Activated CD8-positive, alpha-beta memory T cell treated with anti-CD3 and anti-CD28 coated beads, Interleukin-2, amount 50 U/mL, for 4 hours (primary cell): ENCODE data around the gene CLEC17A.
"Not testable (repeated sequence)": the region's sequence is repeated elsewhere in the genome, so short reads cannot be mapped to it uniquely, and the experiment has no call there.

Source experiments
- DNase-seq: peaks from one replicate; pipeline ENCODE4 v3.0.0-alpha.2; 2020

Gene CLEC17A

DNA sequence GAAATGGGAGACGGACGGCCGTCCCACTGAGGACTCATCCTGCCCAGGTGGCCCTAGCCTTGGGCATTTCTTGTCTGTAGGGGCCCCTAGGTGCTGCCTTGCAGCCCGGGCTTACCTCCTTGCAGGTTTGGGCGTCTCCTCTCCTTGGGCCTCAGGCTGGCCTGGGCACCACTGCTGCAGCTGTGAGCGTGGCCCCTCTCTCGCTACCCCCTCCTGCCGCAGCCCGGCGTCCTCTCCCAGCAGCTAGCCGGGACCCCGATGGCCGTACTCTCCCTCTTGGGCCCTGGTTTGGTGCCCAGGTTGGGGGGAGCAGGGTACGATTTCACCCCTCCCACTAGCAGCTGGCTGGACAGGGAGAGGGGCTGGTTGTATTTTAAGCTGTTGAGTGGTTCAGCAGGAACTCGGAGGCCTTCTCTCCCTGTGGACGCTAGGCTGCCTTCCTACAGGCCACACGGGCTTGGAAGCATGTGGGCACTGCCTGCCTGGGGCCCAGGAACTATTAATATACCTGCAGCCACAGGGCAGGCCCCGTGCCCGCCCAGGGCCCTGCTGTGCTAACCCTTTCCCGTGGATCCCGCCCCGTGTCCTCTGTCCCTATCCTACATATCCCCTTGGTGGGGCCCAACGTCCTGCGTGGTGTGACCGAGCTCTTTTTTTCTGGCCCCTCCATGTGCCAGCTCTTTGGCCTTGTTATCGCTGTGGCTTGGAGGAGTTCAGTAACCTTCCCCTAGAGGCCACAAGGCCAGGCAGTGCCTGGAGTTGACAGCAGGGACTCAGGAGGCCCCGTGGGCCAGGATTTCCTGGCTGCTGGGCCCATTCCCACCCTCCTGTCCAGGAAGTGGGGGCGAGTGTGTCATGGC is 22.7 kb upstream of the CLEC17A start:
- no peak for DNase-seq

DNA sequence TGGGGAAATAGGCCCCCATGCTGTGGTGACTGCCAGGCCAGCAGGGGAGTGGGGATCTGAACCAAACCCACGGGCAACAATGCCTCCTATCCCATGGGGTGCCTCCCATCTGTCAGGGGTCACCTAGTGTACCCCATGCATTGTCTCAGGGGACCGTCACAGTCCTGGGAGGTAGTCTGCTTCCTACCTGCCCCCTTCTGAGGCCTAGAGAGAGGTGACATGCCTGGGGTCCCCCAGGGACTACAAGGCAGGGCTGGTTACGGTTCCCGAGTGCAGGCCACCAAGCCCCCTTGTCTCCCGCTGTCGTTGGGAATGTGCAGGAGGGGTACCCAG is 22.1 kb upstream of the CLEC17A start:
- no peak for DNase-seq

- no peak for DNase-seq
Observed at GRCh38 chr19:14561249-14561648, 21.6 kb upstream of the CLEC17A start.

- no peak for DNase-seq
Observed at GRCh38 chr19:14561847-14562351, 21.0 kb upstream of the CLEC17A start.

DNA sequence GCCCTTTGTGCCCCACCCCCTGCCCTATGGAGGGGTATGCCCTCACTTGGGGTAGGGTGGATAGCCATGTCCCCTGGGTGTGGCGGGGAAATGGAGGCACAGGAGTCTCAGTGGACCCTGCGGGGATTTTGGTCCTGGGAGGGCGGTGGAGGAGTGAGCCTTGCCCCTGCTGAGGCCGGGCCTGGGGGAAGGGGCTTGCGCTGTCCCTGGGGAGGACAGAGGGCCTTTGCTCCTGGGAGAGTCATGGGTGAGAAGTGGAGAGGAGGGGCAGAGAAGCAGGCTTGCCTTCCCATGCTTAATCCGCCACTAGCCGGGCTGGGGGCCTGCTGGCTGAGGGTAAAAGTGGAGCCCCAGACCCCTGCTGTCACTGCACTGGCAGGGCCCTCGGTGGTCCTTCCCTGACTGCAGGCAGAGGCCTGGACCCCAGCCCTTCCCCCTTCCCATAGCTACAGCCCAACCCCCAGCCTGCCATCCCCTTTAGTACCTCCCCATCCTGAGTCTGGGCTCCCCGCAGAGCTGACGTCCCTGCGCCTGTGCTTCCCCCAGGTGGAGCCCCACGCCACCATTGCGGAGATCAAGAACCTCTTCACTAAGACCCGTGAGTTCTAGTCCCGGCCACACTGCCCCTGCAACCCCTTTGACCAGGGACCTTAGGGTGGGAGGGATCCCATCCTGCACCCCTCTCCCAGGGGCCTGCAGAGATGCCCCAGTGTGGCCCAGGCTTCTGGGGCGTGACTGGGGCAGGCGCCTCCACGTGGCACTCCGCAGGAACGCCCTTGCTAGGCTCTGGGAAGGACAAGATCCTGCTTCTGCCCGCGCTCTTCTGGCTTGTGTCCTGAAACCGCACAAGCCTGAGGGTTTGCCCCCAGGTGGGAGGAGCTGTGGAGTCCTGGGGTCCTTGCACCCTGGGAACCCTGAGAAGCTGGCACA is 20.0 kb upstream of the CLEC17A start:
- no peak for DNase-seq

DNA sequence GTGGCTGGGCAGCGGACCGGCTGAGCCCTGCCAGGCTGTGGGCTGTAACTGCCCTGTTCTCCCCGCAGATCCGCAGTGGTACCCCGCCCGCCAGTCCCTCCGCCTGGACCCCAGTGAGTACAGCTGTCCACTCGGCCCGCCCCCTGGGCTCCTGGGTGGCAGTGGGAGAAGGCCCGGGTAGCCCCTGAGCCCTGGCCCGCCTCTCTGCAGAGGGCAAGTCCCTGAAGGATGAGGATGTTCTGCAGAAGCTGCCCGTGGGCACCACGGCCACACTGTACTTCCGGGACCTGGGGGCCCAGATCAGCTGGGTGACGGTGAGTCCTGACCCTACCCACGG is 19.3 kb upstream of the CLEC17A start:
- no peak for DNase-seq

- DNase-seq: no peak
Observed at GRCh38 chr19:14563989-14564651, 18.8 kb upstream of the CLEC17A start.

DNA sequence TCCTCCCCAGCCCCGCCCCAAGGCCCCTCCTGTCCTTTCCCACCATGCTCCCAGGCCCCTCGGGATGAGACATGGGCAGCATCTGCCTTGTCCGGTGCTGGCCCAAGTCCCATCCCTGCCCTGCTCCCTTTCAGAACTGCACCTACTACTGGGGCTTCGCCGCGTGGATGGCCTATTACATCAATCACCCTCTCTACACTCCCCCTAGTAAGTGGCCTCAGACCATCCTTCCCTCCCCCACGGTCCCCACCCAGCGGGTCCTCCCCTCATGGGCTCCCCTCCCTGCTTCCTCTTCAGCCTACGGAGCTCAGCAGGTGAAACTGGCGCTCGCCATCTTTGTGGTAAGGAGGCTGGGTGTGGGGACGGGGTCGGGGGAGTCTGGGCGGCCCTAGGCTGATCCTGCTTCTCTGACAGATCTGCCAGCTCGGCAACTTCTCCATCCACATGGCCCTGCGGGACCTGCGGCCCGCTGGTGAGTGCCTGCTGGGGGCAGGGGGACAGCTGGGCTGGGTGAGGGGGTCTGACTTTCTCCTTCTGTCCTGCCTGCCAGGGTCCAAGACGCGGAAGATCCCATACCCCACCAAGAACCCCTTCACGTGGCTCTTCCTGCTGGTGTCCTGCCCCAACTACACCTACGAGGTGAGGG is 18.1 kb upstream of the CLEC17A start:
- DNase-seq: not testable (repeated sequence)

DNA sequence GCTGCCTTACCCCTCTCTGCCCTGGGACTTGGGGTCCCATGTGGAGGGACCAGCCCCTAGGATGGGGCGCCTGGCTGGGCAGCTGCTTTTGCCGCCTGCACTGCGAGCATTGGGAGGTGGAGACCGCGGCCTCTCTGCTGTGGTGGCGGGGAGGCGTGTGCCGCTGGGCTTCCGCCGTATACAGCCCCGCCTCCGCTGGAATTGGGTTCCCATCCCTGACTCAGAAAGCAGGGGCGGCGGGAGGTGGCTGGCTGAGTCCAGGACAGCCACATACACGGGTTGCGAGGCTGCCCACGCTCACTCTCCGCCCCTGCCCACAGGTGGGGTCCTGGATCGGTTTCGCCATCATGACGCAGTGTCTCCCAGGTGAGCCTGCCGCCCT is 17.6 kb upstream of the CLEC17A start:
- DNase-seq: no peak

GRCh38 chr19:14565765-14566711 is 16.8 kb upstream of the CLEC17A start:
- DNase-seq: no peak

GRCh38 chr19:14566712-14567077 is 16.2 kb upstream of the CLEC17A start:
- no peak for DNase-seq

DNA sequence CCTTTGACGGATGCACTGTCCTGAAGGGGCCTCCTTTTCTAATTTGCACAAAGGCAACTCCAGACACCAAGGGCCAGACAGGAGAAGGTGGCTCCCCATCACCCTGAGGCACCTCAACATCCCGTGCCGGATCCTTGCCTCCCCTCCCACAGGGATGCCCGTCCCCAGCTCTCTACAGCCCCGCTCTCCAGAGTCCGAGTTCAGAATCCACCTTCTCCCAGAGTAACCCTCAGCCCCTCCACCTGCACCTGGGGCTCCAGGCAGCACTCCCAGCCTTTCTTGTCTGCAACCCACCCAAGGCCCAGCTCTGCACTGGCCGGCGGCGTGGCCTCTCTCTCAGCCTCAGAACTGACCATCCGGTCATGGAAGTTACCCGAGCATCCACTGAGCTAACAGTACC is 15.8 kb upstream of the CLEC17A start:
- DNase-seq: no peak

DNA sequence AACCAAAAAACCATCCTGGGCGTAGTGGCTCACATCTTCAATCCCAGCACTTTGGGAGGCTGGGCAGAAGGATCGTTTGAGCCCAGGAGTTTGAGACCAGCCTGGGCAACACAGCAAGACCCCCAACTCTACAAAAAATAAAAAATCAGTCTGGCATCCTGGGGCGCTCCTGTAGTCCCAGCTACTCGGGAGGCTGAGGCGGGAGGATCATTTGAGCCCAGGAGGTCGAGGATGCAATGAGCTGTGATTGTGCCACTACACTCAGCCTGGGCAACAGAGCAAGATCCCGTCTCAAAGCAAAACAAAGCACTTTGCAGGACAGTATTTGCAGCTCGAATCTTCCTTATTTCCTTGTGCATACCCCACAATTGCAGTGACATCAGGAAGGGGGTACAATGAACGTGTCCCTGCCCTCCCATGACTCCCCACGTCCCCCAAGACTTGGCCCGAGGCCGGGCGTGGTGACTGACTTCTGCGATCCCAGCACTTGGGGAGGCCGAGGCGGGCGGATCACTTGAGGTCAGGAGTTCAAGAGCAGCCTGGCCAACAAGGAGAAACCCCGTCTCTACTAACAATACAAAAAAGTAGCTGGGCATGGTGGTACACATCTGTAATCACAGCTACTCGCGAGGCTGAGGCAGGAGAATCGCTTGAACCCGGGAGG is 11.9 kb upstream of the CLEC17A start:
- no peak for DNase-seq

DNA sequence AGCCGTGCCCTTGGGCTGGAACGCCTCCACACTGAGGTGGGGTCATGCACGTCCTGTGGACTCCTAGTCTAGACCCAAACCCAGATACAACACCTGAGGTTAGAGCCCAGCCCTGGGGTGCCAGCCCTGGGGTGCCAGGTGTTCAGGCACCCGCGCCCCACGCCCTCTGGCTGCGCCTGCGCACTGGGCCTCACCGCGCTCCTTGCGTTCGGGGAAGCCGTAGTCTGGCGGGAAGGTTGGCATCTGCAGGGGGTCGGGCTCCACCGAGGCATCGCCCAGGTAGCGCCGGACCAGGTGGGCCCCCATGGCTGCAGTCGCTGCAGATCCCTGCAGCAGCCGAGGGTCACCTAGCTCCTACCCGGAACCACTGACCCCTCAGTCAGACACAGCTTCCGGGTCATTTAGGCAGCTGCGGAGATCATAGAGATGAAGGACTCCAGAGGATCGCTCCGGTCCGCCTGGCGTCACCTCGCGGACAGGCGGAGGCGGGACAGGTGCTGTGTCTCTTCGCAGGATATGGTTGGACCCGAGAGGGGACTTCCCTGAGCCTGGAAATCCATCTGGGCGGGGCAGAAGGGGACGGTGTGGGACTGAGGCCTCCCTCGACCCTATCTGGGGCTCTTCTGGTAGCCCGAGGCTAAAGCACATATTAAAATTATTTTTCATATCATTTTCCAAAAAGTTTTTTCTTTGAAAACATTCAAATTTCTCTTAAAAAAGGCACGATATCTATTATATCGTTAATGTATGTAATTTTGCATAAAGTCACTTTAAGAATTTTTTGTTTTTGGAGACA is 11.0 kb upstream of the CLEC17A start, which contains the start of gene NDUFB7:
TSS of gene NDUFB7 (minus strand) at position 372 of the 796 bp plus-strand sequence. CDS start at position 306, 66 bp downstream.
- peak; percentile 86 for DNase-seq

- no peak for DNase-seq
Observed at GRCh38 chr19:14575428-14575980, 7.4 kb upstream of the CLEC17A start.

GRCh38 chr19:14576363-14576762 is 6.5 kb upstream of the CLEC17A start:
- no peak for DNase-seq

DNA sequence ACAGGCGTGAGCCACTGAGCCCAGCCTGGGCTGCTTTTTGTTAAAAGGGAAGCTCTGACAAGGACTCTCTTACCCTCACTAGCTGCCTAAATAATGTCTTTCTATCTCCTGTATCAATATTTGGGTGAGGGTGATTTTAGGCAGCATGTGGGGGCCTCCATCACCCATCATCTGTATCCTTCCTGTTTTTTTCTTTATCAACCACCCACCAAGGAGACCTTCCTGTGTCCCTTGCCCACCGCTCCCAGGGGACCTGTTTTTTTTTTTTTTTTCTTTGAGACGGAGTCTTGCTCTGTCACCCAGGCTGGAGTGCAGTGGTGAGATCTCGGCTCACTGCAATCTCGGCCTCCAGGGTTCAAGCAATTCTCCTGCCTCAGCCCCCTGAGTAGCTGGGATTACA is 5.6 kb upstream of the CLEC17A start:
- no peak for DNase-seq

GRCh38 chr19:14577885-14578427 is 4.9 kb upstream of the CLEC17A start:
- DNase-seq: no peak

DNA sequence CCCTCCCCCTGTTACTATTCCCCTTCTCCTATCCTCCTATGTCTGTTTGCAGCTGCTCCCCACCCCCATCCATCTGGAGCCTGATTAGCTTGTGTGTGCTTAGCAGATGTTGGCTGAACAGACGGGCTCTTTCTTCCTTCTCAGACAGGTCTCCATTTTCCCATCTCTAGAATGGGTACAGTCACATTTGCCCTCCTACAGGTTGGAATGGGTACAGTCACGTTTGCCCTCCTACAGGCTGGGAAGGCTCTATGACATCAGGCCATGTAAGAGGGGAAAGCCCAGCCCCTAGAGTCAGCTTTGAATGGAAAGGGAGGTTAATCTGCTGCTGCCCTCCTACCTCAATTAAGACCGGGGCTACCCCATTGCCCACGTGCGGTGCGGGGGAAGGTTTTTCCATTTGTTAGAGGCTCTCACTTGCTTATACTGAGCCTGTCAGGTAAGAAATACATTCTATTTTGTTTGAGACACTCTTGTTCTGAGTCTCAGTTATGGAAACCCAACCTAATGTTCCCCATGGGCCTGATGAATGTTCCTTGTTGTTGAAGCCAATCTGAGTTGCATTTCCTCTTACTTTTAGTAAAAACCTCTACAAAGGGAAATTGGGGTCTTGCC is 2.2 kb upstream of the CLEC17A start:
- DNase-seq: no peak
